ENCODE results near the gene FGF19. TPM values are rescaled to one million over a fixed set of nuclear protein-coding genes. Genes with fewer than 3 reads are reported as not detected.
"Not testable (repeated sequence)": the region's sequence is repeated elsewhere in the genome, so short reads cannot be mapped to it uniquely, and the experiment has no call there.

Gene FGF19
- total and polyA plus RNA-seq, 2 donors (not counting 1 experiment from before 2014, with no cell fraction given), result not detected

GRCh38 chr11:69696749-69697468 lies 6.9 kb downstream of the FGF19 start:
- Histone ChIP-seq H3K9ac (ENCODE audit: low read length) (no peak overlapping the region), H3K27ac (ENCODE audit: low read length in 2 of 2) (no peak overlapping the region), H3K4me2 (replicated peaks; ENCODE audit: low read depth, low read length, poor library complexity, severe bottlenecking) (no peak overlapping the region), H3K9me3 (ENCODE audit: control extremely low read depth in 1 of 3, control insufficient read depth in 2 of 3, insufficient read depth in 1 of 3, low read length in 2 of 3) (no peaks in the 10 kb centered on the region), H3K27me3 (replicated peaks in 1 of 4; ENCODE audit: control extremely low read depth in 1 of 4, control insufficient read depth in 3 of 4, insufficient read depth in 4 of 4, low read length in 3 of 4) (peaks cover 0 to 48% (median 24%) of the 10 kb centered on the region in 4 experiments), H3K36me3 (replicated peaks in 1 of 2; ENCODE audit: control extremely low read depth in 1 of 2, control insufficient read depth in 1 of 2, extremely low read depth in 1 of 2, insufficient read depth in 2 of 2, low read length in 1 of 2) (no peaks in the 10 kb centered on the region), H4K20me1 (ENCODE audit: control insufficient read depth, insufficient read depth, low read length, poor library complexity, severe bottlenecking) (no peaks in the 10 kb centered on the region), H3K4me3 (ENCODE audit: control extremely low read depth in 1 of 5, extremely low read depth in 1 of 5, insufficient read depth in 1 of 5, low read depth in 2 of 5, low read length in 4 of 5) (no peak overlapping the region), H3K4me1 (ENCODE audit: control insufficient read depth in 2 of 2, insufficient read depth in 2 of 2, low read length in 2 of 2) (peaks cover 9 to 12% of the 10 kb centered on the region in 2 donors), H3K79me2 (ENCODE audit: control insufficient read depth, insufficient read depth, low read length) (no peaks in the 10 kb centered on the region), H2AFZ (ENCODE audit: insufficient read depth, low read depth, low read length, poor library complexity, severe bottlenecking) (no peak overlapping the region)
- Mint-ChIP-seq H3K27me3 (peaks cover 49% of the 10 kb centered on the region), H3K4me3 (no peak overlapping the region), H3K27ac (no peak overlapping the region), H3K4me1 (peaks cover 7% of the 10 kb centered on the region), H3K9me3 (ENCODE audit: insufficient read depth) (peaks cover 4% of the 10 kb centered on the region)
- no peak for ATAC-seq (ENCODE audit: low read depth)
- intact Hi-C loops (cut with micrococcal nuclease), result no loop called here
- no peak for TF ChIP-seq CTCF (IDR thresholded peaks at IDR 0.05)
- TF ChIP-seq EZH2 (IDR thresholded peaks at IDR 0.05; ENCODE audit: borderline replicate concordance, insufficient read depth, low read depth, low read length, poor library complexity, severe bottlenecking), result no peak
- POLR2A ChIA-PET, result no interaction called here
- no peak for DNase-seq
- CTCF ChIA-PET, result no interaction called here
- 77% methylated on average over 13 of the region's 15 CpGs for WGBS (ENCODE audit: insufficient coverage)

- POLR2A ChIA-PET; H3K36me3 ChIP-seq (replicated peaks in 1 of 2; ENCODE audit: control extremely low read depth in 1 of 2, control insufficient read depth in 1 of 2, extremely low read depth in 1 of 2, insufficient read depth in 2 of 2, low read length in 1 of 2); DNase-seq; H3K9me3 Mint-ChIP-seq (ENCODE audit: insufficient read depth); H2AFZ ChIP-seq (ENCODE audit: insufficient read depth, low read depth, low read length, poor library complexity, severe bottlenecking); H3K4me1 Mint-ChIP-seq; H3K27ac Mint-ChIP-seq; H3K4me3 Mint-ChIP-seq; H4K20me1 ChIP-seq (ENCODE audit: control insufficient read depth, insufficient read depth, low read length, poor library complexity, severe bottlenecking); H3K9ac ChIP-seq (ENCODE audit: low read length); H3K4me3 ChIP-seq (ENCODE audit: control extremely low read depth in 1 of 5, extremely low read depth in 1 of 5, insufficient read depth in 1 of 5, low read depth in 2 of 5, low read length in 4 of 5); H3K27ac ChIP-seq (ENCODE audit: low read length in 2 of 2); H3K79me2 ChIP-seq (ENCODE audit: control insufficient read depth, insufficient read depth, low read length); intact Hi-C loops (cut with micrococcal nuclease); H3K4me2 ChIP-seq (replicated peaks; ENCODE audit: low read depth, low read length, poor library complexity, severe bottlenecking); ATAC-seq (ENCODE audit: low read depth); CTCF ChIA-PET; H3K9me3 ChIP-seq (ENCODE audit: control extremely low read depth in 1 of 3, control insufficient read depth in 2 of 3, insufficient read depth in 1 of 3, low read length in 2 of 3): not testable (repeated sequence)
- peaks cover 51% of the 10 kb centered on the region for H3K27me3 Mint-ChIP-seq
- Histone ChIP-seq H3K4me1 (ENCODE audit: control insufficient read depth in 2 of 2, insufficient read depth in 2 of 2, low read length in 2 of 2) (peaks cover 9 to 12% of the 10 kb centered on the region in 2 donors), H3K27me3 (replicated peaks in 1 of 4; ENCODE audit: control extremely low read depth in 1 of 4, control insufficient read depth in 3 of 4, insufficient read depth in 4 of 4, low read length in 3 of 4) (peaks cover 0 to 44% (median 22%) of the 10 kb centered on the region in 4 experiments)
- WGBS (ENCODE audit: insufficient coverage), result 50% methylated on average over 1 of the region's 6 CpGs
Observed at GRCh38 chr11:69695995-69696394, 7.8 kb downstream of the FGF19 start.
